ENCODE data around the gene GPC2.
A peak's percentile ranks its signal among the peaks of the same experiment; 100 is the strongest.

Gene GPC2

GRCh38 chr7:100169147-100169850 lies 7.9 kb downstream of the GPC2 start:
- no peak for DNase-seq (ENCODE audit: low read depth, low spot score)

- DNase-seq (ENCODE audit: low read depth, low spot score) = no peak
These were observed 9.3 kb downstream of the GPC2 start for GRCh38 chr7:100167912-100168323.

- DNase-seq (ENCODE audit: low read depth, low spot score) = no peak
These were observed 9.9 kb downstream of the GPC2 start for GRCh38 chr7:100166970-100167911.

- DNase-seq (ENCODE audit: low read depth, low spot score) = no peak
These were observed 10.8 kb downstream of the GPC2 start for GRCh38 chr7:100166317-100166940.

- DNase-seq (ENCODE audit: low read depth, low spot score) = no peak
These were observed 13.3 kb downstream of the GPC2 start for GRCh38 chr7:100163871-100164270.

GRCh38 chr7:100163006-100163531 lies 14.1 kb downstream of the GPC2 start:
- no peak for DNase-seq (ENCODE audit: low read depth, low spot score)

GRCh38 chr7:100160067-100160466 lies 17.1 kb downstream of the GPC2 start:
- DNase-seq (ENCODE audit: low read depth, low spot score) = no peak

- no peak for DNase-seq (ENCODE audit: low read depth, low spot score)
These were observed 18.0 kb downstream of the GPC2 start for GRCh38 chr7:100159099-100159623.

- peak; percentile 85 for DNase-seq (ENCODE audit: low read depth, low spot score)
These were observed 18.7 kb downstream of the GPC2 start, which contains the start of gene TRAPPC14 for GRCh38 chr7:100158229-100159098. Gene TRAPPC14 (minus strand): TSS chr7:100158723. CDS start chr7:100158499, 224 bp downstream.

- DNase-seq (ENCODE audit: low read depth, low spot score) = no peak
These were observed 19.6 kb downstream of the GPC2 start for GRCh38 chr7:100157334-100158228.

GRCh38 chr7:100157069-100157333 lies 20.2 kb downstream of the GPC2 start:
- no peak for DNase-seq (ENCODE audit: low read depth, low spot score)

- DNase-seq (ENCODE audit: low read depth, low spot score) = no peak
These were observed 20.7 kb downstream of the GPC2 start for GRCh38 chr7:100156331-100157068.

- DNase-seq (ENCODE audit: low read depth, low spot score) = no peak
These were observed 21.4 kb downstream of the GPC2 start for GRCh38 chr7:100155553-100156317.

- no peak for DNase-seq (ENCODE audit: low read depth, low spot score)
These were observed 22.3 kb downstream of the GPC2 start for GRCh38 chr7:100154651-100155491.

- DNase-seq (ENCODE audit: low read depth, low spot score) = no peak
These were observed 23.3 kb downstream of the GPC2 start for GRCh38 chr7:100153708-100154535.

- no peak for DNase-seq (ENCODE audit: low read depth, low spot score)
These were observed 24.1 kb downstream of the GPC2 start for GRCh38 chr7:100152937-100153666.
